EH (cell line): ENCODE measurements around the gene ATG13.
"Not testable (repeated sequence)": the region's sequence is repeated elsewhere in the genome, so short reads cannot be mapped to it uniquely, and the experiment has no call there.

Experiments used
- DNase-seq: peaks from one replicate; pipeline ENCODE4 v3.0.0-alpha.2; 2015; ENCODE audit warnings: low read depth

ATG13 gene

DNA sequence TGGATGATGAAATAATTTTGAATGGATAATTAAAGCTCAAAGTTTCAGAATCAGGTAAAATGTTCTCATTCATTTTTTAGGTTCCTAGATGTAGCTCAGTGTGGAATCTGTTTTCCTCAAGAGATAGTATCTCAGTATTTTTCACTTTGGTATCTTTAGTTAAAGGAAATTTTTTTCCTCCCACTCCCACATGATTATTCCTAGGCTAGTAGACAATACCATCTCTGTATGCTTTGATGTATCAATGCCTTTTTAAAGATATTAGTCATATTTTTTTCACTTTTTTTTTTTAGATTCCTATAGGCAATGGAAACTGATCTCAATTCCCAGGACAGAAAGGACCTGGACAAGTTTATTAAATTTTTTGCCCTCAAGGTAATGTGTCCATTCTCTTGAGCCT, 26.6 kb downstream of the ATG13 start:
- no peak for DNase-seq

DNA sequence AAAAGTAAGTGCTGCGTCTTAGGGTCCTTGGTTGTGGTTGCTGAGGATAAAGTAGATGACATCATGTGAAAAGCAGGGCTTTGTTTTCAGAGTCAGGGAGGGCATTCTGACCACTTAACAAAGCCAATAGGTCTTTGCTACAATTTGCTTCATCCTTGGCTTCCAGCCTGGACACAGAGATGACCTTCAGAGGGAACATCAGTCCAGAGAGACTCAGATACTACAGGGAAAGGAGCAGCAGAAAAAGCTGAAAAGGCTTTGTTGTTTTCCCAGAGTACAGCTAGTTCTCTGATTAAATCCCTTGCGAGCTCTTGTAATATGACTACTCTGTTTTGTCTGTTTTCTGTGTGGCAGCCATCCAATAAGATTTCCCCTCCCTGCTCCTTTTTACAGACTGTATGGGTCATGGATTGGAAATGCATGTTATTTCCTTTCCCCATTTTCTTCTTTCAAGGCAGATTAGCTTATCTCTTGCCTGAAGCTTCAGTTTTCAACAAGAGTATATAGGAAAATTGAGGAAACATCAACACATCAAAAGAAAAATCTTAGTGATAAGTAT, 31.9 kb downstream of the ATG13 start:
- peak; percentile 97 for DNase-seq

DNA sequence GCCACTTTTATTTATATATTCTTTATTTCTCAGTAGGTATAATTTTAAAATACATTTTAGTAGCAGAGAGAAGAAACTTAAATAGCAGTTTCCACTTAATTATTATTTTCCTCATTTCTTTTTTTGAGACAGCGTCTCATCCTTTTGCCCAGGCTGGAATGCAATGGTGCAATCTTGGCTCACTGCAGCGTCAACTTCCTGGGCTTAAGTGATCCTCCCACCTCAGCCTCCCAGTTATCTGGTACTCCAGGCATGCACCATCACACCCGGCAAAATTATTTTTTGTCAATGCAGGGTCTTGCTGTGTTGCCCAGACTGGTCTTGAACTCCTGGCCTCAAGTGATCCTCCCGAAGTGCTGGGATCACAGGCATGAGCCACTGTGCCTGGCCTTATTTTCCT, 38.3 kb downstream of the ATG13 start:
- peak; percentile 33 for DNase-seq

DNA sequence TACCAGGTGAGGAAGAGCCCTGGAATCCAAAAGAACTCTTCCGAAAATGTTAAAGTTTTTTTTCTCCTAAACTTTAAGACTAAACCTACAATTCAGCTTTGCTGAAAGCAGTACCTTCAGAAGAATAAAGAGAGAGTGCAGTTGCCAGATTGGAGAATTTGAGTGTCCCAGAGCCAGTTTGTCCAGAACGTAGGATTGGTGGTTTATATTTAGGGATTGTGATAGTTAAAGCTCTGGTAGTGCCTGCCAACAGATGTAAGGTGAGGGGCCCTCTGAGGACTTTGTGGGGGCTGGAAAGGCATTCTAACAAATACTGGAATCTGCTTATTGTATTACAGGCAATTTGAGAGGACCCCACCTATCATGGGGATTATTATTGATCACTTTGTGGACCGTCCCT, 39.8 kb downstream of the ATG13 start:
- no peak for DNase-seq

DNA sequence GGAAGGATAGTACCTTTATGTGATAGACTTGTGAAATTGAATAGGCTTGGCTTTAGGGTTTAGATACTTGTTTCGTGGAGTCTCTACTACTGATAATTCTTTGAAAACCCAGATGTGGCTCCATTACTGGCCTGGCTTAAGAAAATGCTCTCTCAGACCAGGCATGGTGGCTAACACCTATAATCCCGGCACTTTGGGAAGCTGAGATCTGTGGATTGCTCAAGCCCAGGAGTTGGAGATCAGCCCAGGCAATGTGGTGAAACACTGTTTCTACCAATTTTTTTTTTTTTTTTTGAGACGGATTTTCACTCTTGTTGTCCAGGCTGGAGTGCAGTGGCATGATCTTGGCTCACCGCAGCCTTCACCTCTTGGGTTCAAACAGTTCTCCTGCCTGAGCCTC, 40.9 kb downstream of the ATG13 start:
- DNase-seq = peak; percentile 77

DNA sequence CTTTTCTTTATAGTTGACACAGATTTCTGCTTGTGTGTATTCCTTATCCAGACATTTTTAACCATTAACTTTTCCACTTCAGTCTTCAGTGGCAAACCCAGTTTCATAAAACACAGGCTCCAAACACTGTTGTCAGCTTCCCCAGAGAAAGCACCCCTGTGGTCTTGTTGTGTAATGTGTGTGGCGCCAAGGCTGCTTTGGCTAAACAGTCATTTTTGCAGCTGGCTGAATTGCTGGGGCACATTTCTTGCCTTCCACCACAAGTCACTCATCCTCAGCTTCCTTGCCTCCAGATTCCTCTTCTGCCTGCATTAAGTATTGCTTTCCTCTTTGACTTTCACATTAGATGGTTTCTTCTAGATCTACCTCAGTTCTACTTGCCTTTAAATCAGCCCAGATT, 42.6 kb downstream of the ATG13 start:
- DNase-seq = peak; percentile 63

DNA sequence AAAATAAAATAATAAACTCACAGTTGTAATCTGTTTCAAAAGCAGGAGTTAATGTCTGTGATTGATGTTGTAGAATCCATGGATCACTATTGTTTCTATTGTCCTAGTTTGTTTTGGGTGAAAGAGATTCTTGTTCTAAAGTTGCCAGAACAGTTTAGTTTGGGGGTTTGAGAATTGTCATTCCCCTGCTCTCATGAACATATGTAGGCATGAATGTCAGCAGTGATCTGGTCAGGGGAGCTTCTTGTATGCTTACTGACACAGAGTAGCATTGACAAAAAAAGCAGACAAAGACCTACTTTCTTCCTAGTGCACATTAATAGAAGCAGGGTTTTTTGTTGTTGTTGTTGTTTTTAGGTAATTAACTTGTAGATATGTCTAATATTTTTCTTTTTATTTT, 44.5 kb downstream of the ATG13 start:
- no peak for DNase-seq

DNA sequence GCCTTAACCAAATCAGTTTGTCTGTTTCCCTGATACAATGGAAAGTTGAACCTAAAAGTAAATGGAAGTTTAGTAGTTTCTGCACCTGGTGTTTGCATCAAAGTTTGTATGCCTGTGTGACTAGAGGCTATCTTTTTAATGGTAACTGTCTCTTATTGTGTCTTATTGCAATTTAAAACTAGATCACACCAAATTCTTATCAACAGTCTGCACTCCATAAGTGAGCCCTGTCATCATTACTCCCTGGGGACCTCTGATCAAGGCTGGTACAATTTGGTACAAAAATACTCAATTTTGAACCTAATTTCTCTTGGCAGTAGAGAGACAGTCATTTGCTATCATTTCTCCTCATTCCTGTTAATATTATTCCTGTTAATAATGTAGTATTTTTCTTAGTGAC, 45.0 kb downstream of the ATG13 start:
- no peak for DNase-seq

DNA sequence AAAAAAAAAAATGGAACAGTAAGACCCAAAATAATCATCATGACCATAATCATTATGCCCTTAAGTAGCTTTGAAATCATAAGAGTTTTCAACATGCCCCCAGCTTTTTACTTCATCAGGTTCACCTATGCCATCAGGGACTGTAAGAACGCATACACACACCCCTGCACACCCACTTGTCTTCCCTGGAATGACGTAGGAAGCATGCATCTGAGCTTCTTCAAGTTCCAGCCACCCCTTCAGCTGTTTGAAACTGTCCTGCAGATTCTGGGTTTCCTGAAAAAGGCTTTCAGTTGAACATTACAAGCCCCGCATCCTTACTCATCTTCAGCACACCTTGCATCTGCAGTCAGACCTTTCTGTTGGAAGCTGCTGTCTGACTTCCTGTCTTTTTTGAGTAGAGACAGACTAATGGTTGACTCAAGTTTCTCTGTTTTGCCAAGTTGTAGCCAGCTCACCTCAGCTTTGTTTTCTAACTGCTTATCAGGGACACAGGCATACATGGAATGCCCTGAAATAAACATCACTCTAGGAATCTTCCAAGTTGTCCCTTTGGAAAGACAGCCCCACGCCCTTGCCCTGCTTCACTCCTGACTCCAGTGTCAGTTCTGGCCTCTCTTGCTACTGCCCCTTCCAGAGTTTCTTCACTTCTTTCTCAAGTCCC, 46.1 kb downstream of the ATG13 start:
- no peak for DNase-seq

DNA sequence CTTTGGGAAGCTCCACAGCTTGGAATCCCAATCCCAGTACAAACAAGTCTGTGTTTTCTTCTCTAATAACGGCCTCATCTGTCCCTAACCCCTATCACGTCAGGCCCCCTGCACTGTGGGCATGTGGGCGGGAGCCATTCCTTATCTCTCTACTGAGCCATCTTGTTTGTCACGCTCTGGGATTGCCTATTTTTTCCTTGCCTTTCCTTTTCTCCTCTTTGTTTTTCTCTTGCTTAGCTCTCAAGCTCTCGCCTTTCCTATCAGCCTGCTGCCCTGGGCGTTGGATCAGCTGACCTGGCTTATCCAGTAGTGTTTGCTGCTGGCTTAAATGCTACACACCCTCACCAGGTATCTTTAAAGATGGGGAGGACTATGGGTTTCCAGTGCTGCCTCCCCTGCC, 47.3 kb downstream of the ATG13 start:
- no peak for DNase-seq

DNA sequence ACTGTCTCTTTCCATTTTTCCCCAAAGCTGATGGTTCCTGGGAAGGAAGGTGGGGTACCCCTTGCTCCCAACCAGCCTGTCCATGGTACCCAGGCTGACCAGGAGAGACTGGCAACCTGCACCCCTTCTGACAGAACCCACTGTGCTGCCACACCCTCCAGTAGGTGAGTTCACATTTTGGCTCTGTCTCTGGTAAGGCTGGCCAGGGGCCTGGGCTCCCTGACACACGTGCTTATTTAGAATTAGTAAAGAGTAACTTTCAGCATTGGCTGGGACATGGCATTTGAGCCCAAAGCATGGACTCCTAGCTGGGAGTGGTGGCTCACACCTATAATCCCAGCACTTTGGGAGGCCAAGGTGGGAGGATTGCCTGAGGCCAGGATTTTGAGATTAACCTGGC, 48.0 kb downstream of the ATG13 start:
- no peak for DNase-seq

DNA sequence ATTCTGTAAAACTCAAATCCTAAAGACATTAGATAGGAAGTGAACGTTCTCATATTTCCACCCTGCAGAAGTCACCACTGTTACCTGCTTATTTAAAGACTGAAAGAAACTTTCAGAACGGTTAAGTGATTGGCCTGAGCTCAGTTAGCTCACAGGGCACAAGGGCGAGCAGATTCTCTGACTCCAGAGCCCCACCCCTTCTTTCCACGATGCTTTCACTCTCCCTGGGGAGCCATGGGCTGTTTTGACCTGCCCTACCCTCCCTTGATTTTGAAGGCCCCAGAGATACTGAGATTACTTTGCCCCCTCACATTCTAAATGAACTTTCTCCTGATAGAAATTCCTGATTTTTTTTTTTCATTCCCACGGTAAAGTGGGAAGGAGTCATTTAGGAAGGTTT, 49.2 kb downstream of the ATG13 start:
- no peak for DNase-seq

DNA sequence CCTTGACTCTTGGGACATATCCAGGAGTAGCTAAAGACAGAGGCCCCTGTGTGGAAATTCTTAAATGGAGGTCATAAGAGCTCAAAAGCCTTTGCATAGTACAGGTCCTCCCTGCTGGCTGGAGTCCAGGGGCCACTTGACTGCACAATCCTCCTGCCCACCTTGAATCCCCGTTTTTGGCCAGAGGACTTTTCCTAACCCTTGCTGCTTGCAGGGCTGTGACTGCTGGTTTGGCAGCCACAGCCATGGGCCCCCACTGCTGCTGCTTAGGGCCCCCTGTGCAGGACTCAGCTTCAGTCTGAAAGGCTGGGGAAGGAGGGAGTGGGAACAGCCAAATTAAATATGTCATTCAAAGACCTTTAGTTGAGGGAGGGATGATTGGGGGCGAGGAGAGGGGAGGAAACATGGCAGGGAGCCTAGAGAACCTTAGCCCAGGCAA, 49.7 kb downstream of the ATG13 start:
- no peak for DNase-seq

DNA sequence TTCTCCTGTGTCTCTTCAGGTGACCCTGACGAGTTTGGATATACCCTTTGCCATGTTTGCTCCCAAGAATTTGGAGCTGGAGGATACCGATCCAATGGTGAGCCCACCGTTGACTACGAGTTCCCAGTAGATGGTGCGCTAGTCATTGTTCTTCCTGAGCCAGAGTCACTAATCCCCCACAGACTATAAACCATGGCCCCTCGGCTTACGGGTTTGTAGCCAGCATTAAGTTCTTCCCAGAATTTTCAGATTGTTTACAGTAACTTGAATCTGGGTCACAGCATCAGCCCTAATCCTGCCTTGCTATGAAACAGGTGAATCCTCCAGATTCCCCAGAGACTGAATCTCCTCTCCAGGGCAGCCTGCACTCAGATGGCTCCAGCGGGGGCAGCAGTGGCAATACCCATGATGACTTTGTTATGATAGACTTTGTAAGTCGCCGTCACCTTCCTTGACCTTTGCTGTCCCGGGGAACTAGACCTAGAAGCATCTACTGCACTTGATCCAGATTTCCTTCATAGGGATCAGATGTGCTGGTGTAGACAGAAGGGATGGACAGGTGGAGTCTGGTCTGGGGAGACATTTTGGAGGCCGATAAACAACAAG, 51.2 kb downstream of the ATG13 start:
- no peak for DNase-seq

DNA sequence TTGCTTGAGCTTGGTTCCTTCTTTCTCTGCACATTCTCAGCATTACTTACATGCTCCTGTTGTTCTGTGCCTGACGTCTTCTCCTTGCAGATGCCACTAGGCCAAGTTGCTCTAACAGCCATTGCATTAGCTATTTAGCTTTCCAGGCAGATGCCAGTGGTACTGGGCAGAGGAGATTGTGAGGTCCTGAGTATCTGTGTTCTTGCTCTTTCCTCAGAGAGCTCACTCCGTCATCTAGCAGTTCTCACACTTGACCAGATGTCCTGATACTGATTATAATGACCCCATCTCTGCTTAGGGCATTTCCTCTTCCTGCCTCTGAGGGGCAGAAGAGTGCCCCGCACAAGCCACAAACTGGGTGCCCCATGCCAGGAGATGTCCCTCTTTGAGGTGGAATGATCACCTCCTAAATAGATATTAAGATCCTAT, 52.4 kb downstream of the ATG13 start:
- DNase-seq = peak; percentile 61

DNA sequence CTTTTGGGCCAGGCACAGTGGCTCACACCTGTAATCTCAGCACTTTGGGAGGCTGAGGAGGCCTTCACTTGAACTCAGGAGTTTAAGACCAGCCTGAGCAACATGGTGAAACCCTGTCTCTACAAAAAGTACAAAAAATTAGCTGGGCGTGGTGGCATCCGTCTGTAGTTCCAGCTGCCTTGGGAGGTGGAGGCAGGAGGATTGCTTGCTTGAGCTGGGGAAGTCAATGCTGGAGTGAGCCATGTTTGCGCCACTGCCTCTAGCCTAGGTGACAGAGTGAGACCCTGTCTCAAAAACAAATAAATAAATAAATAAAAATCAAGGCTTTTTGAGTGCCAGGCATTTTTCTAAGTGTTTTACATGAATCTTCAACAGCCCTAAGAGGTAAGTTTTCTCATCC, 53.2 kb downstream of the ATG13 start:
- DNase-seq = not testable (repeated sequence)

DNA sequence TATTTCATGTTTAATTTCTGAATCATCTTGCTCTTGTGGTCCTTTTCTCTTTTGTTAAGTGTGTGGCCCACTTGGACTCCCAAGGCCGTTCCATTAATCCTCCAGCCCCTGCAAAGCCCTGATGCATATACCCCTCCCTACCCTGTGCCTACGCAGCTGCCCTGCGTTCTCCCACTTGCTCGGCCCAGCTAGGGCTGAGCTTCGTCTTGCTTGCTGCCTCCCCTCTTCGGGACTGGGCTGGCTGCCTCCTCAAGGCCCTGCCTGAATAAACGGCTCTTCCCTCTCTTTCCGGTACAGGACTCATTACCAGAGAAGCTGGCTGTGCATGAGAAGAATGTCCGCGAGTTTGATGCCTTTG, 54.6 kb downstream of the ATG13 start:
- no peak for DNase-seq

DNA sequence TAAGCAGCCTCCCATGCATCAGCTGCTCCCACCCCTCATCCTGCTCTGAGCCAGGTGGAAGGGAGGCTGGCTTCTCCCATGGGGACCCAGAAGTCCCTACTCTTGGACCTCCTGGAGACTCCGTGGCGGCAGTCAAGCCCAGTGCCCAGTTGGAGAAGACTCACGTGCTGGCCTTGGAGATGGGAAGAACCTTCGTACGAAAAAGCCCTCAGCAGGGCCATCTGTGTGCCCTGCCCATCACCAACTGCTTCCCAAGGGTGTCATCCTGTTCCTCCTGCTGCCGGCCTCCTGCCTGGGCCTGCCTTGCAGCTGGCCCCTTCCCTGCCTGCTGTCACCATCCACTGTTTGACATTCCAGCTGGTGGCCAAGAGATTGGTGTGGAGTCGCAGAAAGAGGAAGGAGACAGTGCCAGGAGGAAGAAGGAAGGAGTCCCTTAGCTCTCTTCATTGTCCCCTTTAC, 55.1 kb downstream of the ATG13 start:
- no peak for DNase-seq

DNA sequence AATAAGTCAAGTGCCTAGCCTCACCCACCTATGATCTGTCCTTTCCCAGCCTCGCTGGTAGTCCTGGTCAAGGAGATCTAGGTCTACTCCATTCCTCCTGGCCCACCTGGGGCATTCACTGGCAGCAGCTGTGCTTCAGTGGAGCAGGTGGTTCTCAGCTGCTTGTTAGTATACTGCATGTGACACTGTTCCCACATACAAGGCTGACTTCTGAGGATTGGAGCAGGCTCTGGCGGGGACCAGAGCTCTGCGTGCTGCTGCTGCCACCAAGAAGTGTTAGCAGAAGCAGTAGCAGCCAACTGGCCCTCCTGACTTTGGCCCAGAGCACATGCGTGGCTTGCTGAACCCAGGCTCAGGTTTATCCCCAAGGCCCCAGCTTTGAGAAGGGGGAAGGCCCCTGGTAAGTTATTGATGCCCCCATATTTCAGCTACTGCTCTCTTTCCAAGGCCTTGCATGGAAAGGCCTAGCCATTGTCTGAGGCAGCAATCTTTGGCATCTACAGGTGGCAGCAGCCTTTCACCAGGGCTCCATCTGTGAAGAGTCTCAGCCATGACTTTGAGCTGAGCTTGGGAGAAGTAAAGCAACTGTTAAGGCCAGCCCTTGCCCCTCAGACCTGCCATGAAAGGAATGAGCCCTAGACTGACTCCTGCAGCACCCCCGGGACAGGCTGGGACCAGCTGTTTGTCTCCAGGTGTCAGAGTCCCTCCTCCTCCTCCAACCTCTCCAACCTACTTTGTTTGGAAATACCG, 56.5 kb downstream of the ATG13 start:
- no peak for DNase-seq

DNA sequence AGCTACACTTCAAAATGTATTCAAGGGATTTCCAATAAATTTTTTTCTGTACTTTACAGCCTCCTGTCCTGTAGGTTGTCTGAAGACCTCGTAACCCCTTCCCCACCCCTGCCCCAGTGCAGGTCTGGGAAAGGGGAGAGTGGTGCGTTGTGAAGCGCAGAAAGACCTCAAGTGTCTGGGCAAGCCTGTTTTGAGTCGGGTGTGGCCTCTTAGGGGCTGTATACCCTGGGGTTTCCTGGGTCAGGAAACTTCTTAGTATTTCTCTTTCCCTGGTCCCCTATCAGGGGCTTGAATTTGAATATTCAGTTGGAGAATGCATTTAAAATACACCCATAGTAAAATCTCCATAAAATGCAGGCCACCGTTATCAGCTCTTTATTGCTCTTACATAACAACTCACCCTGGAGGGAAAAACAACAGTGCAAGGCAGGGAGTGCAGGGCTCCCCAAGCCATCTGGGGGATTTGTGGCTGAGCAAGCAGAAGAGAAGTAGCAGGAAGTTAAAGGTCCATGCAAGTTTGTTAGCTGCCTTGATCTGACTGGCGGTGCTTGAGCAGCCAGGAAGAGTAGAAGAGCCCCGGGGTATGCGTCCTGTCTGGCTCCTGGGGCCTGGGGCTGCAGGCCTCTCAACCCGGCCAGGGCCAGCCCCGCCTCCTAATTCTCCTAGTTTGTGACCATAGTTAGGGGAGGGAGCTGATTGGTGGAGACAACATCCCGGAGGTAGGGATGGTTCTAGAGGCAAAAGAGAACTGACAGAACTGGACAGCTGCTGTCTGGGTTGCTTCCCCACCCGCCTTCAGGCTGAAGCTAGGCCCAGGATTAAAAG, 57.3 kb downstream of the ATG13 start:
- peak; percentile 46 for DNase-seq

DNA sequence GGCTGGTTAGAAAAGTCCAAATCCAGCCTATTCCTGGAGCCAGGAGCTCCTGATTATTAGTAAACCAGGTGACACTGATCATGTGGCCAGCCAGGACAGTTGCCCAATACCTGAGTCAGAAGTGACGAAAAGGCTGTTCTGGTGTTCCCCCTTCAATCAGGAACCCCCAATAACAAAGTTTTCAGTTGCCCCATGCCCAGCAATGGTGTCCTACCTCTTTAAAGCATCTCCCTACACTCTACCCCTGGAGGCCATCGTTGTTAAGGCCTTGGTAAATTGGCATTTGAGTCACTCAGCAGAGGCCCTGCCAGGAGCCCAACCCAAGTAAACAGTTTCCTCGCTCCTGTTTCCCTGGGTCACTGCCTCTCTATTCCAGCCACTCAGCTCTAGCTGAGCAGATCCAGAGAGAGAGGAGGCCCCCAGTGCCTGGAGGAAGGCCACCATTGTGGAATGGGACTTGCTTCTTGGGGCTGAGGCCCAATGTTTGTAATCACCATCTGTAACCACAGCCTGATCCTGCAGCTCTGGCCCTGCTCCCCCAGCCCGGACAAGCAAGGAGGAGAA, 58.0 kb downstream of the ATG13 start:
- DNase-seq = peak; percentile 77

DNA sequence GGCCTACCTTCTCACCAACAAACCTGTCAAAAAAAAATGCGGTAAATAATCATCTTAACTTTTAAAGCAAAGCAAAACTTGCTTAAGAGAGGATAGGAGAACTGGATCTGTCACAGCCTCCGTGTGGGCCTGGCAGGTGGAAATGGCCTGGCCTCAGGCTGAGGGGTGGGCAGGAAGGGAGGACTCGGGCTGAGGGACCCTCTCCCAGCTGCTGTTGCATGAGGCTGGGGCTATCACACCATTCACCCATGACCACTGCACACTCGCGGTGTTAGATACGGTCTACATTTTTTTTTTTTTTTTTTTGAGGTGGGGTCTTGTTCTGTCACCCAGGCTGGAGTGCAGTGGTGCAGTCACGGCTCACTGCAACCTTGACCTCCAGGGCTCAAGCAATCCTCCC, 58.6 kb downstream of the ATG13 start:
- no peak for DNase-seq
